Activated CD4-positive, alpha-beta T cell treated with anti-CD3 and anti-CD28 coated beads, Interleukin-2, Interleukin-4, amounts not matched to agents 100 ng/mL and 50 ng/mL, durations not matched to agents 16 hours and 8 hours (primary cell): ENCODE results near the gene DAB1.

ENCODE experiments used
- DNase-seq: peaks from one replicate; pipeline ENCODE4 v3.0.0-alpha.2; 2020; ENCODE audit warnings: low spot score

DAB1 gene

GRCh38 chr1:57316291-57316690 is 107.6 kb downstream of the DAB1 start:
- no peak for DNase-seq

- DNase-seq, result no peak
Measured at GRCh38 chr1:57312869-57313268, 111.0 kb downstream of the DAB1 start.

- no peak for DNase-seq
Measured at GRCh38 chr1:57311411-57311810, 112.4 kb downstream of the DAB1 start.

GRCh38 chr1:57311006-57311405 is 112.9 kb downstream of the DAB1 start:
- DNase-seq, result no peak

- no peak for DNase-seq
Measured at GRCh38 chr1:57309630-57310029, 114.2 kb downstream of the DAB1 start.

- peak; percentile 72 for DNase-seq
Measured at GRCh38 chr1:57307392-57308170, 116.3 kb downstream of the DAB1 start.

- no peak for DNase-seq
Measured at GRCh38 chr1:57304591-57304990, 119.3 kb downstream of the DAB1 start.

- no peak for DNase-seq
Measured at GRCh38 chr1:57302812-57303596, 120.9 kb downstream of the DAB1 start.

- no peak for DNase-seq
Measured at GRCh38 chr1:57300186-57300585, 123.7 kb downstream of the DAB1 start.

GRCh38 chr1:57296726-57297250 is 127.1 kb downstream of the DAB1 start:
- DNase-seq, result no peak

GRCh38 chr1:57295326-57295725 is 128.5 kb downstream of the DAB1 start:
- DNase-seq, result no peak

- DNase-seq, result no peak
Measured at GRCh38 chr1:57294177-57294576, 129.7 kb downstream of the DAB1 start.

GRCh38 chr1:57293214-57293613 is 130.6 kb downstream of the DAB1 start:
- DNase-seq, result no peak

- DNase-seq, result no peak
Measured at GRCh38 chr1:57289781-57290180, 134.1 kb downstream of the DAB1 start.

- no peak for DNase-seq
Measured at GRCh38 chr1:57285992-57286391, 137.9 kb downstream of the DAB1 start.

GRCh38 chr1:57282411-57282810 is 141.4 kb downstream of the DAB1 start:
- no peak for DNase-seq

GRCh38 chr1:57281324-57281723 is 142.5 kb downstream of the DAB1 start:
- no peak for DNase-seq

- DNase-seq, result no peak
Measured at GRCh38 chr1:57279909-57280666, 143.8 kb downstream of the DAB1 start.

- DNase-seq, result no peak
Measured at GRCh38 chr1:57278558-57278957, 145.3 kb downstream of the DAB1 start.

- no peak for DNase-seq
Measured at GRCh38 chr1:57277681-57278080, 146.2 kb downstream of the DAB1 start.

- no peak for DNase-seq
Measured at GRCh38 chr1:57276918-57277317, 146.9 kb downstream of the DAB1 start.

GRCh38 chr1:57272601-57273000 is 151.3 kb downstream of the DAB1 start:
- no peak for DNase-seq
